ENCODE data around the gene RSL1D1.
A peak's percentile ranks its signal among the peaks of the same experiment; 100 is the strongest.
"Not testable (repeated sequence)": the region's sequence is repeated elsewhere in the genome, so short reads cannot be mapped to it uniquely, and the experiment has no call there.

The RSL1D1 gene

GRCh38 chr16:11843206-11843605 lies 8.1 kb downstream of the RSL1D1 start:
- no peak for DNase-seq

GRCh38 chr16:11841026-11841425 lies 10.3 kb downstream of the RSL1D1 start:
- DNase-seq = no peak

- no peak for DNase-seq
Observed at GRCh38 chr16:11836650-11837244, 14.6 kb downstream of the RSL1D1 start.

GRCh38 chr16:11835891-11836649 lies 15.3 kb downstream of the RSL1D1 start:
- DNase-seq = no peak

- no peak for DNase-seq
Observed at GRCh38 chr16:11835309-11835708, 16.0 kb downstream of the RSL1D1 start.

- no peak for DNase-seq
Observed at GRCh38 chr16:11833951-11834695, 17.2 kb downstream of the RSL1D1 start.

- DNase-seq = no peak
Observed at GRCh38 chr16:11828696-11829095, 22.6 kb downstream of the RSL1D1 start.

- not testable (repeated sequence) for DNase-seq
Observed at GRCh38 chr16:11825520-11826165, 25.7 kb downstream of the RSL1D1 start.

- no peak for DNase-seq
Observed at GRCh38 chr16:11824362-11824761, 27.0 kb downstream of the RSL1D1 start.

GRCh38 chr16:11823645-11824044 lies 27.7 kb downstream of the RSL1D1 start:
- DNase-seq = not testable (repeated sequence)

GRCh38 chr16:11819798-11820197 lies 31.5 kb downstream of the RSL1D1 start:
- no peak for DNase-seq

- DNase-seq = not testable (repeated sequence)
Observed at GRCh38 chr16:11818970-11819369, 32.4 kb downstream of the RSL1D1 start.

GRCh38 chr16:11816123-11816522 lies 35.2 kb downstream of the RSL1D1 start:
- DNase-seq = no peak

GRCh38 chr16:11814800-11815199 lies 36.5 kb downstream of the RSL1D1 start:
- DNase-seq = not testable (repeated sequence)

- no peak for DNase-seq
Observed at GRCh38 chr16:11806721-11807120, 44.6 kb downstream of the RSL1D1 start.

- no peak for DNase-seq
Observed at GRCh38 chr16:11805556-11805955, 45.8 kb downstream of the RSL1D1 start.

- no peak for DNase-seq
Observed at GRCh38 chr16:11801481-11802021, 49.8 kb downstream of the RSL1D1 start.

GRCh38 chr16:11800382-11800718 lies 51.0 kb downstream of the RSL1D1 start:
- no peak for DNase-seq

GRCh38 chr16:11799509-11800381 lies 51.6 kb downstream of the RSL1D1 start:
- peak; percentile 43 for DNase-seq

GRCh38 chr16:11799017-11799381 lies 52.3 kb downstream of the RSL1D1 start:
- no peak for DNase-seq

- DNase-seq = no peak
Observed at GRCh38 chr16:11797957-11798299, 53.4 kb downstream of the RSL1D1 start.
